BLaER1 (cell line): ENCODE results near the gene WNT9A.
"Not testable (repeated sequence)": the region's sequence is repeated elsewhere in the genome, so short reads cannot be mapped to it uniquely, and the experiment has no call there.

Experiments
- H3K27ac ChIP-seq: shearing (Covaris generic); formaldehyde crosslinking; 2 replicates; pipeline ENCODE4 v1.8.1; 2022
- H3K27me3 ChIP-seq: shearing (Covaris generic); formaldehyde crosslinking; 2 replicates; pipeline ENCODE4 v1.8.1; 2022
- H3K36me3 ChIP-seq: shearing (Covaris generic); formaldehyde crosslinking; 2 replicates; pipeline ENCODE4 v1.8.1; 2022
- H3K4me1 ChIP-seq: shearing (Covaris generic); formaldehyde crosslinking; 2 replicates; pipeline ENCODE4 v1.8.1; 2022
- H3K4me2 ChIP-seq: shearing (Covaris generic); formaldehyde crosslinking; 2 replicates; pipeline ENCODE4 v1.8.1; 2022
- H3K4me3 ChIP-seq: shearing (Covaris generic); formaldehyde crosslinking; 2 replicates; pipeline ENCODE4 v1.8.1; 2022
- H3K9ac ChIP-seq: shearing (Covaris generic); formaldehyde crosslinking; 2 replicates; pipeline ENCODE4 v1.8.1; 2022
- H3K9me3 ChIP-seq: shearing (Covaris generic); formaldehyde crosslinking; 2 replicates; pipeline ENCODE4 v1.8.1; 2022
- H4K20me1 ChIP-seq: shearing (Covaris generic); formaldehyde crosslinking; 2 replicates; pipeline ENCODE4 v1.8.1; 2022
- Cebpa-rat ChIP-seq: shearing (Covaris generic); IDR thresholded peaks from 2 replicates; pipeline ENCODE4 v1.8.1; 2022

The WNT9A gene, protein sequence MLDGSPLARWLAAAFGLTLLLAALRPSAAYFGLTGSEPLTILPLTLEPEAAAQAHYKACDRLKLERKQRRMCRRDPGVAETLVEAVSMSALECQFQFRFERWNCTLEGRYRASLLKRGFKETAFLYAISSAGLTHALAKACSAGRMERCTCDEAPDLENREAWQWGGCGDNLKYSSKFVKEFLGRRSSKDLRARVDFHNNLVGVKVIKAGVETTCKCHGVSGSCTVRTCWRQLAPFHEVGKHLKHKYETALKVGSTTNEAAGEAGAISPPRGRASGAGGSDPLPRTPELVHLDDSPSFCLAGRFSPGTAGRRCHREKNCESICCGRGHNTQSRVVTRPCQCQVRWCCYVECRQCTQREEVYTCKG

DNA sequence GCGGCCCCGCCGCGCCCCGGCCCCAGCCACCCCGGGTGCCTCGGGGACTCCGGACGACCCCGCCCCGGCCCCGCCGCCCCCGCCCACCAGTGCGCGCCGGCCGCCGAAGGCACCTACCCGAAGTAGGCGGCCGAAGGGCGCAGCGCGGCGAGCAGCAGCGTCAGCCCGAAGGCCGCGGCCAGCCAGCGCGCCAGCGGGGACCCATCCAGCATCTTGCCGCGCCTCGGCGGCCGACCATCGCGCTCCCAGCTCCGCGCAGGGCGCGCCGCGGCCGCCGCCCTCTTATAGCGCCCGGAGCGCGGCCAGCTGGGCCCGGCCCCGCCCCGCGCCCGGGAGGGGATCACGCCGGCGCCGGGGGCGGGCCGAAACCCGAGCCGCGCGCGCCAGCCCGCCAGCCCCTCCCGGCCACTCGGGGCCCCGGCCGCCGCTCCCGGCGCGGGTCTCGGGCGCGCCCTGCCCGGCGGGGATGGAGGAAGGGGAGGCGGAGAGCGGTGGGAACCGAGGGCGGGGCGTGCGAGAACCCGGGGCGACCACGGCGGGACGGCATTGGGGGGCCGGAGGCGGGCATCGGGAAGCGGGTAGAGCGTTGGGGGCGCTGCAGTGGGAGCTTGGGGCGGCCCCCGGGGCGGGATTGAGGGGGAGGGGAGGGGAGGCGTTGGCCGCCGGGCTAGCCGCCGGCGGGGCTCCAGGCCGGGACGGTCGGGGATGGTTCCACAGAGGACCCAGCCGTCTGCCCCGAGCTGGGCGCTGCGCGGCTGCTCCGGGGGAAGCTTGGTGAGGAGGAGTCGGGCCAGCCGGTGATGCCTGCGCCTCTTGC lies at the start of gene WNT9A:
Gene WNT9A, minus strand, starts transcription at position 257 of the 817 bp plus-strand sequence. Its CDS starts 45 bp downstream, at position 212.
- TF ChIP-seq Cebpa-rat, result no peak
- H3K27ac ChIP-seq, result peak within 1 kb of the TSS; percentile 47; the same call in 1 of the 2 replicates
- no peaks in the 10 kb centered on the region for H3K36me3 ChIP-seq
- peak within 1 kb of the TSS; percentile 100 for H3K4me2 ChIP-seq
- H3K4me3 ChIP-seq, result peak within 1 kb of the TSS; percentile 71
- H3K9me3 ChIP-seq, result no peaks in the 10 kb centered on the region
- H3K27me3 ChIP-seq, result peaks cover 32% of the 10 kb centered on the region
- H4K20me1 ChIP-seq, result peaks cover 28% of the 10 kb centered on the region
- peaks cover 47% of the 10 kb centered on the region for H3K4me1 ChIP-seq
- peak within 1 kb of the TSS; percentile 63; the same call in 1 of the 2 replicates for H3K9ac ChIP-seq

DNA sequence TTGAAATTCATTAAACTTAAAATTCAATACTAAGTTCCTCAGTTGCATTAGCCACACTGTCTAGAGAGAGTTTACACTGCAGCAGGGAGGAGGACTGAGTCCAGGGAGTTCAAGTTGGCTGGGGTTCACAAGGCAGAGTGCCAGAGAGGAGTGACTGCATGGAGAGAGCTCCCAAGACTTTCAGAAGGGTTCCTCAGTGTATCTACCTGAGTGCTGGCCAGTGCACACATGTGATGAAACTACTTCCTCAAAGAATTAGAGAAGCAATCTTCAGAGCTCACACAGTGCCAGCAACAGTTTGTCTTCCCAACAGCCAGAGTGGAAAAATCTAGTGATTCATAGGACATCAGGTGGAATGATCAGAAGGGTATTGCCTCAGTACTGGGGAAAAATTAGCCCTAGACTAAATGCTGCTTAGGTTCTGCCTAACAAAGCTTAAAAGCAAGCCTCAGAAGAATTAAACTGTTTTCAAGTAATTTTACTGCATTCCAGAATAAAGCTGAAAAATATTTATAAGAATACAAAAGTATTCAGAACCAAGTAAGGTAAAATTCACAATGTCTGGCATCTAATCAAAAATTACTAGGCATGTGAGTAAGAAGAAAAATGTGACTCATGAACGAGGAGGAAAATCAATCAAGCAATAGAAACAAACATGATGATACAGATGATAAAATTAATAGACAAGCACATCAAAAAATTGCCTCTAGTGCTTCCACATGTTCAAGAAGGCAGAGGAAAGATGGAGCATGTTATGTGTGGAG lies 48.6 kb upstream of the WNT9A start:
- Histone ChIP-seq H3K9me3 (peaks cover 43% of the 10 kb centered on the region), H3K36me3 (no peaks in the 10 kb centered on the region), H3K27me3 (no peaks in the 10 kb centered on the region), H4K20me1 (no peaks in the 10 kb centered on the region), H3K27ac (no peak overlapping the region), H3K4me3 (no peak overlapping the region), H3K4me1 (no peaks in the 10 kb centered on the region), H3K9ac (no peak overlapping the region), H3K4me2 (no peak overlapping the region)
- TF ChIP-seq Cebpa-rat, result no peak

DNA sequence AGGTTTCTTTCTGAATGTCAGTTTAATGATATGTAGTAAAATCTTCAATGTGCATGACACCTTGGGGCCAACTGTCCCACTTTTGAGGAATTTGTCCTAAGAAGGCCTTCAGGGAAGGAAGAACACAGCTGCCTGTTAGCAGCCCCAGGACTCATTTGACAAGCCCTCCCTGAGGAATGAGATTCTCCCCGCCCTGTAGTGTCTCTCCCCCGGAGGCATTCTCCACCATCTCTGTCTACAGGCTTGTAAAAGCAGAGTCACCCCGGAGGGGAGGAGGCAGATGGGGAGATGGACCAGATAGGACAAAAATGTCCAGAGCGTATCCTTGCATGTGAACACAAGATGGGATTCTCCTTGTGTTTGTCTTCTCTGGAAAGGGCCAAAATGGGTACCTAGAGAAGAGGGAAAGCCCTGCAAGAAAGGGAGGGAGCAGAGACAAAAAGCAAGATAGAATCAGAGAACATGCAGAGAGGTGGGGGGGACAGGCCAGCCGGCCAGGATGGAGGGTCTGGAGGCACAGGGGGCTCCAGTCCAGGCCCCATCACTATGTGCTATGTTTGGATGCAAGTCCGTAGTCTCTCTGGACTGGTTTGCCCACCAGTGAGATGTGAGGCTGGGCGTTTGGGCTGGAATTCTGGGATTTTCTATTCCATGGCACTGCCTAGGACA lies 47.0 kb upstream of the WNT9A start:
- Histone ChIP-seq H3K27me3 (no peaks in the 10 kb centered on the region), H3K27ac (no peak overlapping the region), H3K4me3 (no peak overlapping the region), H3K36me3 (no peaks in the 10 kb centered on the region), H3K9me3 (peaks cover 50% of the 10 kb centered on the region), H3K9ac (no peak overlapping the region), H3K4me2 (no peak overlapping the region), H3K4me1 (no peaks in the 10 kb centered on the region), H4K20me1 (no peaks in the 10 kb centered on the region)
- TF ChIP-seq Cebpa-rat, result no peak

DNA sequence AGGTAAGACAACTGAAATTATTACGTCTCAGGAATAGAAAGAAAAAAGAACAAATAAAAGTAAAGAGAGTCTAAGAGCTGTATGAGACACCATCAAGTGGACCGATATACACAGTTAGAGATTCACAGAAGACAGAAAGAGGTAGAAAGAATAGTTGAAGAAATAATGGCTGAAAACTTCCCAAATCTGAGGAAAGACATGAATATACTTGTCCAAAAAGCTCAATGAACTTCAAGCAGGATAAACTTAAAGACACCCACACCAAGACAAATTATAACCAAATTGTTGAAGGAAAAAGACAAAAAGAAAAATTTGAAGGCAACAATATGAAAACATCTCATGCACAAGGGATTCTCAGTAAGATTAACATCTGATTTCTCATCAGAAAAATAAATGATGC lies 39.4 kb upstream of the WNT9A start:
- Histone ChIP-seq H3K4me3 (no peak overlapping the region), H3K27me3 (no peaks in the 10 kb centered on the region), H3K4me2 (no peak overlapping the region), H3K9ac (no peak overlapping the region), H4K20me1 (no peaks in the 10 kb centered on the region), H3K9me3 (peaks cover 9% of the 10 kb centered on the region), H3K27ac (no peak overlapping the region), H3K4me1 (no peaks in the 10 kb centered on the region), H3K36me3 (no peaks in the 10 kb centered on the region)
- TF ChIP-seq Cebpa-rat, result no peak

DNA sequence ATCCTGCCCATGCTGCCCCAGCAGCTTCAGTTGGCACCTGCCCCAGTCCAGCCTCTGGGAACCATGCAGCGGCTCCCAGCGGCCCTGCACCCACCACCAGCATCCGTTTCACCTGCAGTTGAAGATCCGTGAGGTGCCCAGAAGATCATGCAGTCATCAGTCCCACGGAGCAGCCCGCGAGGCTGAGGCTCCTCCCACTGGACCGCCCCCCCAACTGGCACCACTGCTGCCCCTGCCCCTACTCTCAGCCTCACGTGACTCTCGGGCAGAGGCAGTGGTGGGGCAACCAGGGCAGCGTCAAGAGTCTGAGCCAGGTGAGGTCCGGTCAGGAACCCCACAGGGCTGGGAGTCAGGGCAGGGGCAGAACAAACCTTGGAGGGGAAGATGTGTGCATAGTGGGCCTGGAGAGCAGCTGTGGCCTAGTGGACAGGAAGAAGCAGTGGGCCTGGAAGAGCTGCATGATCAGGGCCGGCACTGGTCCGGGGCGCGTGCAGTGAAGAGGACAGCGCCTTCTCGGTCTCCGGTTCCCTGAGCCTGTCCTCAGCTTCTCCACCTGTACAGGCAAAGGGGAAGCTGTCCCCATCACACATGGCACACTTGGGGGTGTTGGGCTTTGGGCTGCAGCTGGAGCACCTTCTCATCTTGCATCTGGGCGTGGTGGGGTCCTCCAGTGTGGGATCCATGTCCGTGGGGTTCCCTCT lies 28.0 kb upstream of the WNT9A start:
- H3K27ac ChIP-seq, H3K4me1 ChIP-seq, H4K20me1 ChIP-seq, H3K36me3 ChIP-seq, H3K4me2 ChIP-seq, H3K9me3 ChIP-seq, H3K4me3 ChIP-seq, H3K27me3 ChIP-seq, H3K9ac ChIP-seq: not testable (repeated sequence)

DNA sequence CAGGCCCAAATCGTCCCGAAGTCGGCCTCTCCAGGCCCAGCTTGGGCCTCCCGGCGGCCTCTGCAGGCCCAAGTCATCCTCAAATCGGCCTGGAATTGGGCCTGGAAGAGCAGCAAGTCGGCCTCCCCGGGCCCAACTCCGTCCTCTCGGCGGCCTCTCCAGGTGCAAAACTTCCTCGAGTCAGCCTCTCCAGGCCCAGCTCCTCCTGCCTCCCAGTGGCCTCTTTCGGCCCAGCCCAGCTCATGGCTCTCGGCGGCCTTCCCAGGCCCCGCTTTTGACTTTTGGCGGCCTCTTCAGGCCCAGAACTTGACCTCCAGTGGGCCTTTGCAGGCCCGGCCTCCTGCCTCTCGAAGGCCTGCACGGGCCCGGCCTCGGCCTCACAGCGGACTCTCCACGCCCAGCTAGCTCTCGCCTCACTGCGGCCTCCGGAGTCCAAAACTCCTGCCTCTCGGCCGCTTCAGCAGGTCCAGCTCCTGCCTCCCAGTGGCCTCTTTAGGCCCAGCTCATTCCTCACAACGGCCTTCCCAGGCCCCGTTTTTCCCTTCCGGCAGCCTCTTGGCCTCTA lies 26.1 kb upstream of the WNT9A start:
- H3K9me3 ChIP-seq, H3K4me2 ChIP-seq, H3K27me3 ChIP-seq, H3K4me3 ChIP-seq, H3K4me1 ChIP-seq, H3K36me3 ChIP-seq, H3K9ac ChIP-seq, H4K20me1 ChIP-seq, H3K27ac ChIP-seq: not testable (repeated sequence)

DNA sequence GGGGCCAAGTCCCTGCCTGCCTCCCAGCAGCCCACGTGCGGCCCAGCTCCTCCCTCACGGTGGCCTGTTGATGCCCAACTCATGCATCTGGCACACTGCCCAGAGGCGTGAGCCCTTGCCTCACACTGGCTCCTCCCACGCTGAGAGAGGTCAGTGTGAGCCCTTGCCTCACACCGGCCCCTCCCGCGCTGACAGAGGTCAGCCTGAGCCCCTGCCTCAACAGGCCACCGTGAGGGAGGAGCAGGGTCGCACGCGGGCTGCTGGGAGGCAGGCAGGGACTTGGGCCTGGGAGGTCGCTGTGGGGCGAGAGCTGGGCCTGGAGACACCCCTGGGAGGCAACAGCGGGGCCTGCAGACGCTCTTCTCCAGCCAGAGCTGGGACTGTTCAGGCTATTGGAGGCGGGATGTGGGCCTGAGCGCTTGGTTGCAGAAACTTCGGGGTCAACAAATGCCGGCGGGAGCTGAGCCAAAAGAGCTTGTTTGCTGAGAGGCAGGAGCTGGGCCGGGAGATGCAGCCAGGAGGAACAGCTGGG lies 25.2 kb upstream of the WNT9A start:
- not testable (repeated sequence) for H4K20me1 ChIP-seq, H3K27ac ChIP-seq, H3K4me1 ChIP-seq

DNA sequence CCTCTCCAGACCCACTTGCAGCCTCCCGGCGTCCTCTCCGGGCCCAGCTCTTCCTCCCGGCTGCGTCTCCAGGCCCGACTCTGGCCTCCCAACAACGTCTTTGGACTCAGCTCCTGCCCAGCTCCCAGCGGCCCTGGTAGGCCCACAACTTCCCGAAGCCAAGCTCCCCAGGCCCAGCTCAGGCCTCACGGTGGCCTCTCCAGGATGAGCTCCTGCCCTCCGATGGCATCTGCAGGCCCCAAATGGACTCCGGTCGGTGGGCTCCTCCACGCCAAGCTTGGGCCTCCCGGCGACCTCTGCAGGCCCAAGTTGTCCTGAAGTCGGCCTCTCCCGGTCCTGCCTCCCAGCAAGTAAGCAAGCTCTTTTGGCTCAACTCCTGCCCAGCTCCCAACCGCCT lies 24.5 kb upstream of the WNT9A start:
- H3K27ac ChIP-seq, H3K9me3 ChIP-seq, H4K20me1 ChIP-seq, H3K27me3 ChIP-seq, H3K4me3 ChIP-seq, H3K36me3 ChIP-seq, H3K9ac ChIP-seq, H3K4me1 ChIP-seq, H3K4me2 ChIP-seq: not testable (repeated sequence)

More for the DNA sequence above, 25.2 kb upstream of the WNT9A start:
- not testable (repeated sequence) for H3K4me3 ChIP-seq, H3K9ac ChIP-seq, H3K4me2 ChIP-seq, H3K9me3 ChIP-seq, H3K36me3 ChIP-seq, H3K27me3 ChIP-seq

DNA sequence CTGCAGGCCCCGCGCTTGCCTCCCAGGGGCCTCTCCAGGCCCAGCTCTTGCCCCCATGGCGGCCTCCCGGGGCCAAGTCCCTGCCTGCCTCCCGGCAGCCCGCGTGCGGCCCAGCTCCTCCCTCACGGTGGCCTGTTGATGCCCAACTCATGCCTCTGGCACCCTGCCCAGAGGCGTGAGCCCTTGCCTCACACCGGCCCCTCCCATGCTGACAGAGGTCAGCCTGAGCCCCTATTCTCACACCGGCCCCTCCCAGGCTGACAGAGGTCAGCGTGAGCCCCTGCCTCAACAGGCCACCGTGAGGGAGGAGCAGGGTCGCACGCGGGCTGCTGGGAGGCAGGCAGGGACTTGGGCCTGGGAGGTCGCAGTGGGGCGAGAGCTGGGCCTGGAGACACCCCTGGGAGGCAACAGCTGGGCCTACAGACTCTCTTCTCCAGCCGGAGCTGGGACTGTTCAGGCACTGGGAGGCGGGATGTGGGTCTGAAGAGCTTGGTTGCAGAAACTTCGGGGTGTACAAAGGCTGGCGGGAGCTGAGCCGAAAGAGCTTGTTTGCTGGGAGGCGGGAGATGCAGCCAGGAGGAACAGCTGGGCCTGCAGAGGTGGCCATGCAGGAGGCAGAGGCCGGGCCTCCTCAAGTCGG lies 24.0 kb upstream of the WNT9A start:
- H3K9ac ChIP-seq, H3K4me3 ChIP-seq, H3K27ac ChIP-seq, H3K27me3 ChIP-seq, H3K9me3 ChIP-seq, H4K20me1 ChIP-seq, H3K36me3 ChIP-seq, H3K4me2 ChIP-seq, H3K4me1 ChIP-seq: not testable (repeated sequence)

DNA sequence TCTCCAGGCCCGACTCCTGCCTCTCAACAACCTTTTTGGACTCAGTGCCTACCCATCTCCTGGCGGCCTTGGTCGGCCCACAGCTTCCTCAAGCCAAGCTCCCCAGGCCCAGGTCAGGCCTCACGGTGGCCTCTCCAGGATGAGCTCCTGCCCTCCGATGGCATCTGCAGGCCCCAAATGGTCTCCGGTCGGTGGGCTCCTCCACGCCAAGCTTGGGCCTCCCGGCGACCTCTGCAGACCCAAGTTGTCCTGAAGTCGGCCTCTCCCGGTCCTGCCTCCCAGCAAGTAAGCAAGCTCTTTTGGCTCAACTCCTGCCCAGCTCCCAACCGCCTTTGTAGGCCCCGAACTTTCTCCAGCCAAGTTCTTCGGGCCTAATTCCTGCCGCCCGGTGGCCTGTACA lies 23.5 kb upstream of the WNT9A start:
- H3K27me3 ChIP-seq, H3K27ac ChIP-seq, H3K36me3 ChIP-seq, H3K4me1 ChIP-seq, H4K20me1 ChIP-seq, H3K9me3 ChIP-seq, H3K4me3 ChIP-seq, H3K4me2 ChIP-seq, H3K9ac ChIP-seq: not testable (repeated sequence)

DNA sequence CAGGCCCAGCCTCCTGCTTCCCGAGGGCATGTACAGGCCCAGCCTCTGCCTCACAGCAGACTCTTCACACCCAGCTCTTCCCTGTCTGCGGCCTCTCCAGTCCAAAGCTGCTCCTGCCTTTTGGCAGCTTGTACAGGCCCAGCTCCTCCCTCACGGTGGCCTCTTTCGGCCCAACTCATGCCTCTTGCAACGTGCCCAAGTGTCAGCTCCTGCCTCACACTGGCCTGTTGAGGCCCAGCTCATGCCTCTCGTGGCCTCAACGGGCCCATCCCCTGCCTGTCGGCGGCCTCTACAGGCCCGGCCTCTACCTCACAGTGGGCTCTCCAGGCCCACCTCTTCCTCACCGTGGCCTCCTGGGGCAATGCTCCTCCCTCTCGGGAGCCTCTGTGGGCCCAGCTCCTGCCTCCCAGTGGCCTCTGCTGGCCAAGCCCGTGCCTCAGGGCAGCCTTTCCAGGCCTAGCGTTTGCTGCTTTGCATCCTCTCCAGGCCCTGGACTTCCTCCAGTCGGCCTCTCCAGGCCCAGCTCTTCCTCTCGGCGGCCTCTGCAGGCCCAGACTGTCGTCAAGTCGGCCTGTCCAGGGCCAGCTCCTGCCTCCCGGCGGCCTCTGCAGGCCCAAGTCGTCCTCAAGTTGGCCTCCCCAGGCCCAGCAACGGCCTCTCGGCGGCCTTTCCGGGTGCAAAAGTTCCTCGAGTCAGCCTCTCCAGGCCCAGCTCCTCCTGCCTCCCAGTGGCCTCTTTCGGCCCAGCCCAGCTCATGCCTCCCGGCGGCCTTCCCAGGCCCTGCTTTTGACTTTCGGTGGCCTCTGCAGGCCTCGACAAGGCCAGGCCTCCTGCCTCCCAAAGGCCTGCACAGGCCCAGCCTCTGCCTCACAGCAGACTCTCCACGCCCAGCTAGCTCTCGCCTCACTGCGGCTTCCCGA lies 22.6 kb upstream of the WNT9A start:
- H3K4me2 ChIP-seq, H3K9me3 ChIP-seq, H3K9ac ChIP-seq, H3K27me3 ChIP-seq, H4K20me1 ChIP-seq, H3K4me3 ChIP-seq, H3K36me3 ChIP-seq, H3K27ac ChIP-seq, H3K4me1 ChIP-seq: not testable (repeated sequence)
